ENCODE results near the gene C14orf39.

The C14orf39 gene

GRCh38 chr14:60506985-60507829 is 21.3 kb upstream of the C14orf39 start:
- DNase-seq (ENCODE audit: low spot score): no peak
- H3K4me3 ChIP-seq (ENCODE audit: severe bottlenecking): no peak overlapping the region
- no peaks in the 10 kb centered on the region for H3K4me1 ChIP-seq (ENCODE audit: insufficient read depth, poor library complexity, severe bottlenecking)
- H3K27me3 ChIP-seq (ENCODE audit: insufficient read depth, poor library complexity, severe bottlenecking): peaks cover 100% of the 10 kb centered on the region
- H3K9me3 ChIP-seq (ENCODE audit: severe bottlenecking): no peaks in the 10 kb centered on the region
- no peaks in the 10 kb centered on the region for H3K36me3 ChIP-seq (ENCODE audit: low read depth)
- TF ChIP-seq CTCF (IDR thresholded peaks at IDR 0.05; ENCODE audit: poor library complexity, severe bottlenecking): no peak
- no peak for ATAC-seq (ENCODE audit: low read depth)
- no peak overlapping the region for H3K27ac ChIP-seq (ENCODE audit: poor library complexity, severe bottlenecking)

- DNase-seq (ENCODE audit: low spot score) (no peak), ATAC-seq (ENCODE audit: low read depth) (no peak)
- Histone ChIP-seq H3K4me1 (ENCODE audit: insufficient read depth, poor library complexity, severe bottlenecking) (no peaks in the 10 kb centered on the region), H3K4me3 (ENCODE audit: severe bottlenecking) (no peak overlapping the region), H3K27me3 (ENCODE audit: insufficient read depth, poor library complexity, severe bottlenecking) (peaks cover 100% of the 10 kb centered on the region), H3K9me3 (ENCODE audit: severe bottlenecking) (no peaks in the 10 kb centered on the region), H3K36me3 (ENCODE audit: low read depth) (no peaks in the 10 kb centered on the region), H3K27ac (ENCODE audit: poor library complexity, severe bottlenecking) (no peak overlapping the region)
- no peak for TF ChIP-seq CTCF (IDR thresholded peaks at IDR 0.05; ENCODE audit: poor library complexity, severe bottlenecking)
Observed at GRCh38 chr14:60506462-60506984, 20.7 kb upstream of the C14orf39 start.

GRCh38 chr14:60506010-60506409 is 20.1 kb upstream of the C14orf39 start:
- DNase-seq (ENCODE audit: low spot score): no peak
- no peak for TF ChIP-seq CTCF (IDR thresholded peaks at IDR 0.05; ENCODE audit: poor library complexity, severe bottlenecking)
- no peak overlapping the region for H3K4me3 ChIP-seq (ENCODE audit: severe bottlenecking)

GRCh38 chr14:60505448-60505847 is 19.6 kb upstream of the C14orf39 start:
- Histone ChIP-seq H3K36me3 (ENCODE audit: low read depth) (no peaks in the 10 kb centered on the region), H3K27me3 (ENCODE audit: insufficient read depth, poor library complexity, severe bottlenecking) (peaks cover 99% of the 10 kb centered on the region), H3K27ac (ENCODE audit: poor library complexity, severe bottlenecking) (no peak overlapping the region), H3K9me3 (ENCODE audit: severe bottlenecking) (no peaks in the 10 kb centered on the region), H3K4me3 (ENCODE audit: severe bottlenecking) (no peak overlapping the region), H3K4me1 (ENCODE audit: insufficient read depth, poor library complexity, severe bottlenecking) (no peaks in the 10 kb centered on the region)
- DNase-seq (ENCODE audit: low spot score): no peak
- TF ChIP-seq CTCF (IDR thresholded peaks at IDR 0.05; ENCODE audit: poor library complexity, severe bottlenecking): no peak
- no peak for ATAC-seq (ENCODE audit: low read depth)

More at GRCh38 chr14:60506010-60506409, 20.1 kb upstream of the C14orf39 start:
- ATAC-seq (ENCODE audit: low read depth): no peak
- H3K36me3 ChIP-seq (ENCODE audit: low read depth): no peaks in the 10 kb centered on the region
- no peak overlapping the region for H3K27ac ChIP-seq (ENCODE audit: poor library complexity, severe bottlenecking)
- no peaks in the 10 kb centered on the region for H3K4me1 ChIP-seq (ENCODE audit: insufficient read depth, poor library complexity, severe bottlenecking)
- peaks cover 99% of the 10 kb centered on the region for H3K27me3 ChIP-seq (ENCODE audit: insufficient read depth, poor library complexity, severe bottlenecking)
- H3K9me3 ChIP-seq (ENCODE audit: severe bottlenecking): no peaks in the 10 kb centered on the region

GRCh38 chr14:60502541-60502940 is 16.7 kb upstream of the C14orf39 start:
- no peaks in the 10 kb centered on the region for H3K36me3 ChIP-seq (ENCODE audit: low read depth)
- no peak overlapping the region for H3K4me3 ChIP-seq (ENCODE audit: severe bottlenecking)
- H3K27ac ChIP-seq (ENCODE audit: poor library complexity, severe bottlenecking): no peak overlapping the region
- ATAC-seq (ENCODE audit: low read depth) (no peak), DNase-seq (ENCODE audit: low spot score) (no peak)
- no peaks in the 10 kb centered on the region for H3K9me3 ChIP-seq (ENCODE audit: severe bottlenecking)
- no peak for TF ChIP-seq CTCF (IDR thresholded peaks at IDR 0.05; ENCODE audit: poor library complexity, severe bottlenecking)
- peaks cover 95% of the 10 kb centered on the region for H3K27me3 ChIP-seq (ENCODE audit: insufficient read depth, poor library complexity, severe bottlenecking)
- H3K4me1 ChIP-seq (ENCODE audit: insufficient read depth, poor library complexity, severe bottlenecking): no peaks in the 10 kb centered on the region
